Loucy (cell line): ENCODE data around the gene SEMA3D.

ENCODE experiments used
- H2AFZ ChIP-seq: fragments of 200-600 bp; sonication (generic); 2 replicates; pipeline ENCODE4 v1.6.0; 2016; ENCODE audit warnings: antibody characterized with exemption, mild to moderate bottlenecking, low read length, moderate library complexity
- H3F3A ChIP-seq: fragments of 200-600 bp; 2 replicates; pipeline ENCODE4 v1.6.0; 2016; ENCODE audit warnings: antibody characterized with exemption, low read depth, mild to moderate bottlenecking
- H3K27me3 ChIP-seq: fragments of 200-600 bp; sonication (generic); 2 replicates; pipeline ENCODE4 v1.6.1; 2014; ENCODE audit warnings: low read length, mild to moderate bottlenecking; ENCODE audit not compliant: insufficient read depth, poor library complexity, severe bottlenecking
- H3K36me3 ChIP-seq: fragments of 200-600 bp; sonication (generic); 2 replicates; pipeline ENCODE4 v1.6.1; 2016; ENCODE audit warnings: low read length; ENCODE audit not compliant: insufficient read depth
- H3K4me1 ChIP-seq: fragments of 200-600 bp; sonication (generic); 2 replicates; pipeline ENCODE4 v1.5.1; 2014; ENCODE audit warnings: low read length, mild to moderate bottlenecking; ENCODE audit not compliant: insufficient read depth, poor library complexity, severe bottlenecking
- H3K4me2 ChIP-seq: fragments of 200-600 bp; sonication (generic); 2 replicates; pipeline ENCODE4 v1.6.0; 2014; ENCODE audit warnings: antibody characterized with exemption, low read length, low read depth, mild to moderate bottlenecking; ENCODE audit not compliant: poor library complexity, severe bottlenecking
- H3K4me3 ChIP-seq: fragments of 200-600 bp; sonication (generic); 2 replicates; pipeline ENCODE4 v1.5.1; 2014; ENCODE audit warnings: low read length, mild to moderate bottlenecking, mixed read lengths; ENCODE audit not compliant: poor library complexity, severe bottlenecking
- H3K79me2 ChIP-seq: fragments of 200-600 bp; sonication (generic); 2 replicates; pipeline ENCODE4 v1.6.1; 2014; ENCODE audit warnings: low read length; ENCODE audit not compliant: insufficient read depth
- H3K9ac ChIP-seq: fragments of 200-600 bp; sonication (generic); 2 replicates; pipeline ENCODE4 v1.6.0; 2014; ENCODE audit warnings: mild to moderate bottlenecking, low read depth, low read length, moderate library complexity; ENCODE audit not compliant: poor library complexity, severe bottlenecking
- H3K9me2 ChIP-seq: fragments of 200-600 bp; sonication (generic); replicated peaks from 2 replicates; pipeline ENCODE4 v1.6.1; 2016; ENCODE audit warnings: low read depth, low read length, mixed read lengths
- H3K9me3 ChIP-seq: fragments of 200-600 bp; sonication (generic); 2 replicates; pipeline ENCODE4 v1.6.1; 2014; ENCODE audit warnings: mild to moderate bottlenecking, antibody characterized with exemption, low read length, low read depth; ENCODE audit not compliant: insufficient read depth
- H4K20me1 ChIP-seq: fragments of 200-600 bp; sonication (generic); 2 replicates; pipeline ENCODE4 v1.6.0; 2014; ENCODE audit warnings: antibody characterized with exemption, low read length, mild to moderate bottlenecking; ENCODE audit not compliant: insufficient read depth, poor library complexity, severe bottlenecking
- CTCF ChIP-seq: fragments of 200-600 bp; sonication (generic); conservative IDR thresholded peaks from 2 replicates; pipeline ENCODE4 v1.5.1; 2014; ENCODE audit warnings: mild to moderate bottlenecking, antibody characterized with exemption, low read length
- EZH2phosphoT487 ChIP-seq: fragments of 200-600 bp; IDR thresholded peaks from 2 replicates; pipeline ENCODE4 v1.6.1; 2018; ENCODE audit warnings: antibody characterized with exemption, mild to moderate bottlenecking, moderate library complexity, borderline replicate concordance

The SEMA3D gene

GRCh38 chr7:85133006-85133405, 53.9 kb downstream of the SEMA3D start:
- Histone ChIP-seq H3K4me2 (no peak overlapping the region), H3K4me1 (no peaks in the 10 kb centered on the region), H3K9me2 (no peaks in the 10 kb centered on the region), H4K20me1 (no peaks in the 10 kb centered on the region), H2AFZ (no peak overlapping the region), H3K27me3 (no peaks in the 10 kb centered on the region), H3K36me3 (no peaks in the 10 kb centered on the region), H3K9me3 (no peaks in the 10 kb centered on the region), H3K4me3 (no peak overlapping the region), H3K9ac (no peak overlapping the region), H3F3A (no peaks in the 10 kb centered on the region), H3K79me2 (no peaks in the 10 kb centered on the region)
- TF ChIP-seq CTCF (no peak), EZH2phosphoT487 (no peak)

- no peaks in the 10 kb centered on the region for H3K9me2 ChIP-seq
- no peak for TF ChIP-seq EZH2phosphoT487
- TF ChIP-seq CTCF, result no peak
- H2AFZ ChIP-seq, result no peak overlapping the region
- no peak overlapping the region for H3K4me3 ChIP-seq
- H3K79me2 ChIP-seq, result no peaks in the 10 kb centered on the region
- H3K4me2 ChIP-seq, result no peak overlapping the region
- H3K4me1 ChIP-seq, result no peaks in the 10 kb centered on the region
- H4K20me1 ChIP-seq, result no peaks in the 10 kb centered on the region
- no peaks in the 10 kb centered on the region for H3K9me3 ChIP-seq
- no peaks in the 10 kb centered on the region for H3F3A ChIP-seq
- H3K9ac ChIP-seq, result no peak overlapping the region
- H3K27me3 ChIP-seq, result no peaks in the 10 kb centered on the region
- H3K36me3 ChIP-seq, result no peaks in the 10 kb centered on the region
Observed at GRCh38 chr7:85130702-85131101, 56.2 kb downstream of the SEMA3D start.

GRCh38 chr7:85126383-85126782, 60.5 kb downstream of the SEMA3D start:
- Histone ChIP-seq H4K20me1 (no peaks in the 10 kb centered on the region), H3K27me3 (no peaks in the 10 kb centered on the region), H3K4me1 (no peaks in the 10 kb centered on the region), H3K4me2 (no peak overlapping the region), H3K79me2 (no peaks in the 10 kb centered on the region), H3K36me3 (no peaks in the 10 kb centered on the region), H3K4me3 (no peak overlapping the region), H3K9me2 (no peaks in the 10 kb centered on the region), H3K9ac (no peak overlapping the region), H3F3A (no peaks in the 10 kb centered on the region), H2AFZ (no peak overlapping the region), H3K9me3 (no peaks in the 10 kb centered on the region)
- TF ChIP-seq EZH2phosphoT487, result no peak
- TF ChIP-seq CTCF, result no peak
